HG03045 (cell line): ENCODE results near the gene DCUN1D1.

Experiments
- ATAC-seq: cut with Tn5 transposase; IDR thresholded peaks from one replicate; pipeline ENCODE4 v1.9.1; 2021; ENCODE audit warnings: mild to moderate bottlenecking, moderate library complexity; ENCODE audit not compliant: unreplicated experiment

DCUN1D1 gene

GRCh38 chr3:182973047-182973446, 7.3 kb downstream of the DCUN1D1 start:
- no peak for ATAC-seq

- no peak for ATAC-seq
Measured at GRCh38 chr3:182972387-182972786, 8.0 kb downstream of the DCUN1D1 start.

- ATAC-seq = no peak
Measured at GRCh38 chr3:182971637-182972036, 8.7 kb downstream of the DCUN1D1 start.

- ATAC-seq = no peak
Measured at GRCh38 chr3:182970811-182971418, 9.4 kb downstream of the DCUN1D1 start.

GRCh38 chr3:182969853-182970252, 10.5 kb downstream of the DCUN1D1 start:
- no peak for ATAC-seq

- no peak for ATAC-seq
Measured at GRCh38 chr3:182969277-182969676, 11.1 kb downstream of the DCUN1D1 start.

GRCh38 chr3:182967218-182968204, 12.8 kb downstream of the DCUN1D1 start:
- peak; percentile 44 for ATAC-seq

- ATAC-seq = no peak
Measured at GRCh38 chr3:182965861-182966366, 14.4 kb downstream of the DCUN1D1 start.

- no peak for ATAC-seq
Measured at GRCh38 chr3:182964179-182964578, 16.2 kb downstream of the DCUN1D1 start.

- ATAC-seq = no peak
Measured at GRCh38 chr3:182962166-182962565, 18.2 kb downstream of the DCUN1D1 start.

GRCh38 chr3:182959474-182960350, 20.6 kb downstream of the DCUN1D1 start:
- ATAC-seq = no peak

- no peak for ATAC-seq
Measured at GRCh38 chr3:182957676-182958266, 22.6 kb downstream of the DCUN1D1 start.

- ATAC-seq = no peak
Measured at GRCh38 chr3:182957226-182957625, 23.1 kb downstream of the DCUN1D1 start.

- ATAC-seq = no peak
Measured at GRCh38 chr3:182954553-182955235, 25.6 kb downstream of the DCUN1D1 start.

GRCh38 chr3:182949688-182950087, 30.6 kb downstream of the DCUN1D1 start:
- no peak for ATAC-seq

- no peak for ATAC-seq
Measured at GRCh38 chr3:182948305-182948704, 32.0 kb downstream of the DCUN1D1 start.

GRCh38 chr3:182947888-182948287, 32.5 kb downstream of the DCUN1D1 start:
- no peak for ATAC-seq

GRCh38 chr3:182941719-182942118, 38.6 kb downstream of the DCUN1D1 start:
- no peak for ATAC-seq

- ATAC-seq = no peak
Measured at GRCh38 chr3:182940266-182940808, 40.0 kb downstream of the DCUN1D1 start.
